GM23248 (cell line): ENCODE results near the gene AP3D1. TPM values are rescaled to one million over a fixed set of nuclear protein-coding genes. Genes with fewer than 3 reads are reported as not detected.

ENCODE experiments used
- DNase-seq: peaks from one replicate; pipeline ENCODE4 v3.0.0-alpha.2; 2015
- H2AFZ ChIP-seq: fragments of 200-600 bp; sonication (generic); 2 replicates; pipeline ENCODE4 v1.6.1; 2016; ENCODE audit warnings: antibody characterized with exemption
- H3F3A ChIP-seq: fragments of 200-600 bp; sonication (generic); 2 replicates; pipeline ENCODE4 v1.6.1; 2016; ENCODE audit warnings: mild to moderate bottlenecking, antibody characterized with exemption, mixed run types; ENCODE audit not compliant: insufficient read depth
- H3K27ac ChIP-seq: fragments of 200-600 bp; sonication (generic); 2 replicates; pipeline ENCODE4 v1.5.1; 2016; ENCODE audit warnings: mild to moderate bottlenecking
- H3K27me3 ChIP-seq: fragments of 200-600 bp; sonication (generic); replicated peaks from 2 replicates; pipeline ENCODE4 v1.6.1; 2016; ENCODE audit warnings: mild to moderate bottlenecking; ENCODE audit not compliant: insufficient read depth
- H3K36me3 ChIP-seq: fragments of 200-600 bp; sonication (generic); 2 replicates; pipeline ENCODE4 v1.6.1; 2016; ENCODE audit warnings: low read depth, mild to moderate bottlenecking
- H3K4me1 ChIP-seq: fragments of 200-600 bp; sonication (generic); 2 replicates; pipeline ENCODE4 v1.6.1; 2016; ENCODE audit warnings: mild to moderate bottlenecking; ENCODE audit not compliant: insufficient read depth
- H3K4me2 ChIP-seq: fragments of 200-600 bp; sonication (generic); one replicate; pipeline ENCODE4 v1.6.1; 2016; ENCODE audit warnings: mild to moderate bottlenecking; ENCODE audit not compliant: unreplicated experiment
- H3K4me3 ChIP-seq: fragments of 200-600 bp; sonication (generic); 2 replicates; pipeline ENCODE4 v1.5.1; 2016; ENCODE audit warnings: mild to moderate bottlenecking
- H3K79me2 ChIP-seq: fragments of 200-600 bp; sonication (generic); 2 replicates; pipeline ENCODE4 v1.6.1; 2016; ENCODE audit warnings: mild to moderate bottlenecking; ENCODE audit not compliant: insufficient read depth
- H3K9ac ChIP-seq: fragments of 200-600 bp; sonication (generic); 2 replicates; pipeline ENCODE4 v1.6.1; 2016; ENCODE audit warnings: mild to moderate bottlenecking
- H3K9me2 ChIP-seq: fragments of 200-600 bp; sonication (generic); 2 replicates; pipeline ENCODE4 v1.6.1; 2016; ENCODE audit warnings: mixed run types, mild to moderate bottlenecking, moderate library complexity; ENCODE audit not compliant: insufficient read depth
- H3K9me3 ChIP-seq: fragments of 200-600 bp; sonication (generic); one replicate; pipeline ENCODE4 v1.6.1; 2017; ENCODE audit warnings: low read depth
- H4K20me1 ChIP-seq: fragments of 200-600 bp; sonication (generic); 2 replicates; pipeline ENCODE4 v1.6.0; 2016; ENCODE audit not compliant: insufficient read depth
- EZH2 ChIP-seq: fragments of 200-600 bp; sonication (generic); IDR thresholded peaks from 2 replicates; pipeline ENCODE4 v1.6.1; 2018; ENCODE audit warnings: antibody characterized with exemption, mild to moderate bottlenecking; ENCODE audit not compliant: insufficient read depth, poor library complexity, severe bottlenecking
- EZH2phosphoT487 ChIP-seq: fragments of 200-600 bp; sonication (generic); IDR thresholded peaks from 2 replicates; pipeline ENCODE4 v1.6.1; 2018; ENCODE audit warnings: antibody characterized with exemption, moderate library complexity, mild to moderate bottlenecking, low read depth; ENCODE audit not compliant: insufficient read depth
- WGBS, 2 experiments: methylation state at CpG; one replicate each; pipeline ENCODE4 v1.1.6; 2015 to 2017; ENCODE audit warnings: low lambda C conversion rate in 2 of 2, low coverage in 1 of 2; ENCODE audit errors: missing lambda C conversion rate in 2 of 2; 5-methylcytosine and 5-hydroxymethylcytosine counted together
- in situ Hi-C: fragments of 300-500 bp; cut with MboI; formaldehyde crosslinking; loops from 2 replicates; pipeline ENCODE4 v1.15.0; 2020
- polyA plus RNA-seq: library from polyadenylated mRNA; unstranded; fragments of >200 nt; fragmentation: Nextera tagmentation; extraction: Ambion mirVana; gene quantifications from 2 replicates; pipeline ENCODE4 v1.2.1, GENCODE V29; 2016
- total RNA-seq: library from RNA; depleted of rRNA; stranded (reverse); fragments of >200 nt; shearing (Covaris generic); gene quantifications from 2 replicates; pipeline ENCODE4 v1.2.3, GENCODE V29; 2014

The AP3D1 gene
- total and polyA plus RNA-seq, 2 experiments from 2014 or later = 79.0 to 97.6 TPM

- TF ChIP-seq EZH2 (no peak), EZH2phosphoT487 (no peak)
These were observed 52.3 kb downstream of the AP3D1 start for GRCh38 chr19:2099054-2099501.

GRCh38 chr19:2097886-2098327 lies 53.5 kb downstream of the AP3D1 start:
- 88 to 90% methylated on average over 23 of the region's 23 CpGs for WGBS, 2 experiments
- no peaks in the 10 kb centered on the region for H3K9me3 ChIP-seq
- peaks cover 51% of the 10 kb centered on the region for H3K79me2 ChIP-seq
- H3K36me3 ChIP-seq = peaks cover 3% of the 10 kb centered on the region; the same call in 1 of the 2 replicates
- H2AFZ ChIP-seq = no peak overlapping the region
- no peaks in the 10 kb centered on the region for H3K4me1 ChIP-seq
- H3K9ac ChIP-seq = no peak overlapping the region
- peaks cover 14% of the 10 kb centered on the region for H3F3A ChIP-seq
- no peaks in the 10 kb centered on the region for H3K9me2 ChIP-seq
- no peaks in the 10 kb centered on the region for H3K27me3 ChIP-seq
- no peaks in the 10 kb centered on the region for H4K20me1 ChIP-seq
- DNase-seq = no peak
- H3K4me3 ChIP-seq = no peak overlapping the region
- TF ChIP-seq EZH2 (no peak), EZH2phosphoT487 (no peak)
- no peak overlapping the region for H3K4me2 ChIP-seq
- no peak overlapping the region for H3K27ac ChIP-seq
- in situ Hi-C loops = no loop called here

More at GRCh38 chr19:2099054-2099501, 52.3 kb downstream of the AP3D1 start:
- H3K9ac ChIP-seq = no peak overlapping the region
- H3K79me2 ChIP-seq = peaks cover 51% of the 10 kb centered on the region
- no peaks in the 10 kb centered on the region for H3K9me2 ChIP-seq
- H3K27ac ChIP-seq = no peak overlapping the region
- H3K4me3 ChIP-seq = no peak overlapping the region
- no peaks in the 10 kb centered on the region for H3K4me1 ChIP-seq
- WGBS, 2 experiments = 52 to 62% methylated on average over 6 to 16 of the region's 16 CpGs
- no peak overlapping the region for H2AFZ ChIP-seq
- in situ Hi-C loops = no loop called here
- no peaks in the 10 kb centered on the region for H3K27me3 ChIP-seq
- no peaks in the 10 kb centered on the region for H4K20me1 ChIP-seq
- H3K4me2 ChIP-seq = no peak overlapping the region
- no peak for DNase-seq
- peaks cover 3% of the 10 kb centered on the region; the same call in 1 of the 2 replicates for H3K36me3 ChIP-seq
- H3K9me3 ChIP-seq = no peaks in the 10 kb centered on the region
- H3F3A ChIP-seq = peaks cover 5% of the 10 kb centered on the region; the same call in 1 of the 2 replicates

- DNase-seq = peak; percentile 14
- Histone ChIP-seq H3K27me3 (no peaks in the 10 kb centered on the region), H3K79me2 (peaks cover 53% of the 10 kb centered on the region), H3K9ac (peak overlapping the region; percentile 48), H3K36me3 (peaks cover 3% of the 10 kb centered on the region; the same call in 1 of the 2 replicates), H3K27ac (peak overlapping the region; percentile 18; the same call in 1 of the 2 replicates), H3K4me2 (peak overlapping the region; percentile 83), H3F3A (peaks cover 18% of the 10 kb centered on the region), H3K4me3 (peak overlapping the region; percentile 61), H3K4me1 (0 out of 2 replicates have a peak, but pooled peaks cover under 1% of the 10 kb centered on the region), H2AFZ (0 out of 2 replicates have a peak overlapping the region, but pooled peaks have one; percentile 42), H4K20me1 (no peaks in the 10 kb centered on the region), H3K9me2 (no peaks in the 10 kb centered on the region), H3K9me3 (no peaks in the 10 kb centered on the region)
- 32 to 33% methylated on average over 30 of the region's 30 CpGs for WGBS, 2 experiments
- TF ChIP-seq EZH2 (no peak), EZH2phosphoT487 (no peak)
- in situ Hi-C loops = no loop called here
These were observed 54.0 kb downstream of the AP3D1 start for GRCh38 chr19:2097203-2097885.

GRCh38 chr19:2096480-2097202 lies 54.7 kb downstream of the AP3D1 start, which contains the start of gene IZUMO4:
Gene IZUMO4 (plus strand): TSS chr19:2096915. CDS start chr19:2096946, 31 bp downstream.
- Histone ChIP-seq H3K4me1 (peaks cover 7% of the 10 kb centered on the region), H3K79me2 (peaks cover 50% of the 10 kb centered on the region), H3K27ac (peak within 1 kb of the TSS; percentile 88), H3K9me3 (no peaks in the 10 kb centered on the region), H3K9ac (peak within 1 kb of the TSS; percentile 88), H3K9me2 (no peaks in the 10 kb centered on the region), H3K4me2 (peak within 1 kb of the TSS; percentile 96), H3F3A (peaks cover 25% of the 10 kb centered on the region), H4K20me1 (no peaks in the 10 kb centered on the region), H3K4me3 (peak within 1 kb of the TSS; percentile 90), H3K36me3 (peaks cover 3% of the 10 kb centered on the region; the same call in 1 of the 2 replicates), H3K27me3 (no peaks in the 10 kb centered on the region), H2AFZ (peak within 1 kb of the TSS; percentile 69)
- DNase-seq = peak; percentile 97
- 1 to 2% methylated on average over 30 to 61 of the region's 70 CpGs for WGBS, 2 experiments
- in situ Hi-C loops = no loop called here
- TF ChIP-seq EZH2 = no peak
- TF ChIP-seq EZH2phosphoT487 = no peak
